Mucosa of descending colon (tissue), 3 donors: ENCODE results near the gene PICALM. TPM values are rescaled to one million over a fixed set of nuclear protein-coding genes. Genes with fewer than 3 reads are reported as not detected.
A peak's percentile ranks its signal among the peaks of the same experiment; 100 is the strongest.

Experiments
- ATAC-seq: fragments of 200-7000 bp; cut with Tn5 transposase; one replicate; pipeline ENCODE4 v1.9.1; 2020; ENCODE audit warnings: mild to moderate bottlenecking, moderate library complexity
- DNase-seq, 3 donors: peaks; one replicate each; pipeline ENCODE4 v3.0.0-alpha.2; 2020
- H3K36me3 ChIP-seq: fragments of 200-600 bp; one replicate; pipeline ENCODE4 v1.8.0; 2021; ENCODE audit warnings: low read depth, mild to moderate bottlenecking
- H3K4me1 ChIP-seq: fragments of 200-600 bp; one replicate; pipeline ENCODE4 v1.8.0; 2021; ENCODE audit warnings: low read depth, mild to moderate bottlenecking
- H3K4me3 ChIP-seq: fragments of 200-600 bp; one replicate; pipeline ENCODE4 v1.8.0; 2021; ENCODE audit warnings: mild to moderate bottlenecking
- H3K9me3 ChIP-seq: fragments of 200-600 bp; one replicate; pipeline ENCODE4 v1.8.0; 2021; ENCODE audit warnings: mild to moderate bottlenecking
- intact Hi-C, 2 donors: fragments of 100-400 bp; cut with DNase I in 1 of 2; cut with micrococcal nuclease in 1 of 2; formaldehyde crosslinking; loops; one replicate each; pipeline versions ENCODE4 v1.11.0 to v1.11.1; 2022; cut with DNase I, micrococcal nuclease
- total RNA-seq, 3 donors: library from RNA; stranded (reverse); fragmentation: NEBNext Ultra II Directional in 2 of 3; extraction: Animal tissue kit (Norgen Biotek cat#: 25700) in 2 of 3; gene quantifications; one replicate each; pipeline versions ENCODE4 v1.2.1 to v1.2.4, GENCODE V29; 2021 to 2023
- TF ChIP-seq, protein P1 (sequence below): fragments of 200-600 bp; IDR thresholded peaks from one replicate; pipeline ENCODE4 v1.8.0; 2022; ENCODE audit warnings: antibody characterized with exemption, mild to moderate bottlenecking
- donor health status: DM: no; HTN: no; CAD: no; lungs with moderate emphysema.
- donor health status: DM: no; HTN: no; CAD: no.
- donor health status: DM: no; HTN: yes; CAD: no.

The PICALM gene
- total RNA-seq, 3 donors from 2014 or later: 163 to 174 (median 163) TPM

DNA sequence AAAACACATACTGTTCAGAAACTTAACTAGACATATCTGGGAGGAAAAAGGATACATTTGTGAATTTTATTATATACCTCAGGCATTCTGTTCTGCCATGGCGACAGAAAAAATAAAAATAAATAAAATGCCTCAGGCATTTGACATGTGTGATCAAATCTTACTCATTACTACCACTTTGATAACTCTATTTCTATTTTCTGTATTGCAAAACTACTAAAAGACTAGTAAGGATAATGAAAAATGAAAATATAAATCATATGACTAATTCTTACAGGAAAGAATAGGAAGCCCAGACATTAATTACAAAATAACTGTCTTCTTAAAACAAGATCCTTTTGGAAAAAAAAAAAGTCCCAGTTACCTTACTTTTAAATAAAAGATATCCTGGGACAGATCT, 5.3 kb downstream of the PICALM start:
- intact Hi-C loops: no loop called here
- peaks cover 24% of the 10 kb centered on the region for H3K4me1 ChIP-seq
- H3K36me3 ChIP-seq: no peaks in the 10 kb centered on the region
- H3K9me3 ChIP-seq: no peaks in the 10 kb centered on the region
- TF ChIP-seq, protein P1, sequence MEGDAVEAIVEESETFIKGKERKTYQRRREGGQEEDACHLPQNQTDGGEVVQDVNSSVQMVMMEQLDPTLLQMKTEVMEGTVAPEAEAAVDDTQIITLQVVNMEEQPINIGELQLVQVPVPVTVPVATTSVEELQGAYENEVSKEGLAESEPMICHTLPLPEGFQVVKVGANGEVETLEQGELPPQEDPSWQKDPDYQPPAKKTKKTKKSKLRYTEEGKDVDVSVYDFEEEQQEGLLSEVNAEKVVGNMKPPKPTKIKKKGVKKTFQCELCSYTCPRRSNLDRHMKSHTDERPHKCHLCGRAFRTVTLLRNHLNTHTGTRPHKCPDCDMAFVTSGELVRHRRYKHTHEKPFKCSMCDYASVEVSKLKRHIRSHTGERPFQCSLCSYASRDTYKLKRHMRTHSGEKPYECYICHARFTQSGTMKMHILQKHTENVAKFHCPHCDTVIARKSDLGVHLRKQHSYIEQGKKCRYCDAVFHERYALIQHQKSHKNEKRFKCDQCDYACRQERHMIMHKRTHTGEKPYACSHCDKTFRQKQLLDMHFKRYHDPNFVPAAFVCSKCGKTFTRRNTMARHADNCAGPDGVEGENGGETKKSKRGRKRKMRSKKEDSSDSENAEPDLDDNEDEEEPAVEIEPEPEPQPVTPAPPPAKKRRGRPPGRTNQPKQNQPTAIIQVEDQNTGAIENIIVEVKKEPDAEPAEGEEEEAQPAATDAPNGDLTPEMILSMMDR: no peak
- DNase-seq (no peak), ATAC-seq (no peak)
- no peak overlapping the region for H3K4me3 ChIP-seq

DNA sequence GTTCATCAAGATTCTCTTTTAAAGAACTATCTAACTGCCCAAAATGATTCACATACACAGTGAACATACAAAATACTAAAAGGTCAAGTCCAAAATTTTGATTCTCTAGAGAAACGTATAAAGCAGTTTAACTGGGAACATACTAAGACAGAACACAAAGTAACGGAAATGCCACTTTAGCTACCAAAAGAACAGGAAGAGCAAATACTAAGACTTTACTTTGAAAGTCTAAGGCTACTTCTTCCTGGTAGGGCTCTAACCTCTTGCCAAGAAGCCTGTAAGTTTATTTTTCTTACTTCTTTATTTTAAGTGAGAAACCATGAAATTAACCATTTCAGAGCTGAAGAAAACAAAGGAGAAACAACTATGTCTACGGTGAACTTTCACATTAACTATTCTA, 6.2 kb downstream of the PICALM start:
- no peak for DNase-seq
- TF ChIP-seq, protein P1: no peak
- H3K4me3 ChIP-seq: no peak overlapping the region
- intact Hi-C loops: no loop called here
- ATAC-seq: no peak
- H3K36me3 ChIP-seq: no peaks in the 10 kb centered on the region
- H3K9me3 ChIP-seq: no peaks in the 10 kb centered on the region
- peaks cover 31% of the 10 kb centered on the region for H3K4me1 ChIP-seq

DNA sequence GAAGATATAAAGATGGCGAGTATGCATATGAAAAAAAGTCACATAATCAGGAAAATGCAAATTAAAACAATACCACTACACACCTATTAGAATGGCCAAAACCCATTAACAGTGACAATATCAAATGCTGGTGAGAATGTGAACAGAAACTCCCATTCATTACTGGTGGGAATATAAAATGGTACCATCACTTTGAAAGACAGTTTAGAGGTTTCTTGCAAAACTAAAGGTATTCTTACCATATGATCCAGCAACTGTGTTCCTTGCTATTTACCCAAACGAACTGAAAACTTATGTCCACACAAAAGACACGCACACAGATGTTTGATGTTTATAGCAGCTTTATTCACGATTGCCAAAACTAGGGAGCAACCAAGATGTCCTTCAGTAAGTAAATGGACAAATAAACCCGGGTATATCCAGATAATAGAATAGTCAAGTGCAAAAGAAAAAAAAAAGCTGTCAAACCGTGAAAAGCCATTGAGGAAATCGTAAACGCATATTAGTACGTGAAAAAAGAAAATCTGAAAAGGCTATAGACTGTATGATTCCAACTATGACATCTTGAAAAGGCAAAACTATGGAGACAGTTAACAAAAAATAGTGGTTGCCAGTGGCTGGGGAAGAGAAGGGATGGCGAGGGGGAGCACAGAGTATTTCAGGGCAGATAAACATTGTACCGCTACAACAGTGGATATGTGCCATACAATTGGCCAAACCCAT, 7.2 kb downstream of the PICALM start:
- TF ChIP-seq, protein P1: no peak
- ATAC-seq (peak; percentile 21), DNase-seq (no peak)
- Histone ChIP-seq H3K4me1 (peaks cover 33% of the 10 kb centered on the region), H3K9me3 (no peaks in the 10 kb centered on the region), H3K36me3 (no peaks in the 10 kb centered on the region), H3K4me3 (no peak overlapping the region)
- intact Hi-C loops: no loop called here

DNA sequence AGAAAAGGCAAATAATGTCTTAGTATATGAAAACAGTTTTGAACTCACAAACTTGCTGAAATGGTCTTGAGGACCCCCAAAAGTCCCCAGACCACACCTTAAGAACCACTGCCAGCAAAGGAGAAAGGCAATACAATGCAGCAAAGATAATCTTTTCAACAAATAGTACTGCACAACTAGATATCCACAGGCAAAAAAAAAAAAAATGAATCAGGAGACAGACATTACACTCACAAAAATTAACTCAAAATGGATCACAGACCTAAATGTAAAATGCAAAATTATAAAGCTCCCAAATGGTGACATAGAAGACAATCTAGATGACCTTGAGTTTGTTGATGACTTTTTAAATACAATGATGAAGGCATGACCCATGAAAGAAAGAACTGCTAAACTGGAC, 8.3 kb downstream of the PICALM start:
- DNase-seq (no peak), ATAC-seq (no peak)
- intact Hi-C loops: no loop called here
- TF ChIP-seq, protein P1: no peak
- H3K4me1 ChIP-seq: peaks cover 23% of the 10 kb centered on the region
- no peak overlapping the region for H3K4me3 ChIP-seq
- no peaks in the 10 kb centered on the region for H3K36me3 ChIP-seq
- no peaks in the 10 kb centered on the region for H3K9me3 ChIP-seq

DNA sequence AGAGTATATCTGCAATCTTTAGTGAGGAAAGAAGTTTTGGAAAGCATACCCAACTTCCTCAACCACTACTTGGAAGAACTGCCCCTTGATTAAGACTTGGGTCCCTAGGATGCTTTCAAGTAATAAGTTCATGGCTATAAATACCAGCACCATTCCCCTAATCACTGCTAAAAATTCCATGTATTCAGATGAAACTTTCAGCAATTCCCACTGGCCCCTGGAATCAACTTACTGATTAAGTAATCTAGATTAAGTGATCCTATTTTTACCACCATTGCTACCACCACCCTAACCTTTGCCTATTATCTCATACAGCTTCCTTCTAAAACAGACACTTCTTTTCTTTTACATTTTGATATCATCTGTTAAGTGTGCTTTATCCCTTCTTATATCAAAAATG, 10.5 kb downstream of the PICALM start:
- Histone ChIP-seq H3K9me3 (no peaks in the 10 kb centered on the region), H3K4me1 (peaks cover 17% of the 10 kb centered on the region), H3K36me3 (no peaks in the 10 kb centered on the region), H3K4me3 (no peak overlapping the region)
- TF ChIP-seq, protein P1: no peak
- ATAC-seq: no peak
- intact Hi-C loops: no loop called here
- DNase-seq: no peak
